ENCODE data around the gene FEM1A. TPM values are rescaled to one million over a fixed set of nuclear protein-coding genes. Genes with fewer than 3 reads are reported as not detected.
"Not testable (repeated sequence)": the region's sequence is repeated elsewhere in the genome, so short reads cannot be mapped to it uniquely, and the experiment has no call there.

Gene FEM1A
- total and polyA plus RNA-seq, 2 donors (not counting 1 experiment from before 2014, with no cell fraction given) = 3.2 to 10.1 TPM

DNA sequence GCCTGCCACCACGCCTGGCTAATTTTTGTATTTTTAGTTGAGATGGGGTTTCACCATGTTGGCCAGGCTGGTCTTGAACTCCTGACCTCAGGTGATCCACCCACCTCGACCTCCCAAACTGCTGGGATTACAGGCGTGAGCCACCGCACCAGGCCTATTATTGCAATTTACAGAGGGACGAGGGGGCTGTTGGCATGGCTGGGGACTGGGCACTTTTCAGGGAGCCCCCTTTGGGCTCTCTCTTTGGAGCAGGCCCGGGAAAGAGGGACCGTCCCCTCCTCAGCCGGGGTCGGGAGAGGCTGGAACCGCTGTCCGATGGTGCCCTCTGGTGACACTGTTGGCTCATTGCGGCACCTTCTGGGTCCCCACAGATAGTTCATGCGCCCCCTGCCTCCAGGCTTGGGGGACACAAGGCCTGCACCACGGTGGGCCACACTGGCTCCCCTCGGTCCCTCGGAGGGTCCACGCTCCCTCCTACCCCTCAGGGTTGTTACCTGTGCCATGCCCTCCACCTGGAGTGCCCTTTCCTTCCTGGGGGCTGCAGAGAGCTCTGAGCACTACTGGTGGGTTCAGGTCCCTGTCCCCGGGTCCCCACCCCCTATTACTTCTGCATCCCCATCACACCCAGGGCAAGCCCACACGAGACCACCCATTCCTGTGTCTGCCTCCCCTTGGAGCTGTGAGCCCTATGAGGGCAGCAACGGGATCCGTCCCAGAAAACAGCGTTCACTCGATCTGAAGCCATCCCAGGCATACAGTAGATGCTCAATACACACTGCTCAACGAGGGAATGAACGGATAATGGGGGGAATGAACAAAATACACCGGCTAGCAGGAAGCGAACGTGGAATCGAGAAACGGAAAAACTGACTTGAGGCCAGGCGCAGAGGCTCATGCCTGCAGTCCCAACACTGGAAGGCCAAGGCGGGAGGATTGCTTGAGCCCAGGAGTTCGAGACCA, 12.5 kb downstream of the FEM1A start:
- Histone ChIP-seq H3K4me1 (ENCODE audit: control insufficient read depth, extremely low read depth, insufficient read depth, low read length) (no peaks in the 10 kb centered on the region), H4K20me1 (ENCODE audit: control insufficient read depth, extremely low read depth, insufficient read depth, low read length) (no peaks in the 10 kb centered on the region), H3K9me3 (ENCODE audit: control insufficient read depth, insufficient read depth, low read depth, low read length) (no peaks in the 10 kb centered on the region), H3K27me3 (ENCODE audit: control insufficient read depth, insufficient read depth, low read length) (no peaks in the 10 kb centered on the region), H3K4me2 (ENCODE audit: extremely low read depth, insufficient read depth, low read length) (peak overlapping the region; percentile 13), H3K79me2 (ENCODE audit: control insufficient read depth, insufficient read depth, low read length) (no peaks in the 10 kb centered on the region), H3K4me3 (replicated peaks in 1 of 4; ENCODE audit: control extremely low read depth in 1 of 4, insufficient read depth in 1 of 4, low read depth in 3 of 4, low read length in 4 of 4) (no peak overlapping the region), H3K27ac (ENCODE audit: insufficient read depth, low read length) (no peak overlapping the region), H3K36me3 (ENCODE audit: control insufficient read depth, insufficient read depth, low read length) (no peaks in the 10 kb centered on the region), H3K9ac (ENCODE audit: insufficient read depth, low read length) (no peak overlapping the region), H2AFZ (ENCODE audit: low read length) (peak overlapping the region; percentile 33)
- TF ChIP-seq, protein P1, sequence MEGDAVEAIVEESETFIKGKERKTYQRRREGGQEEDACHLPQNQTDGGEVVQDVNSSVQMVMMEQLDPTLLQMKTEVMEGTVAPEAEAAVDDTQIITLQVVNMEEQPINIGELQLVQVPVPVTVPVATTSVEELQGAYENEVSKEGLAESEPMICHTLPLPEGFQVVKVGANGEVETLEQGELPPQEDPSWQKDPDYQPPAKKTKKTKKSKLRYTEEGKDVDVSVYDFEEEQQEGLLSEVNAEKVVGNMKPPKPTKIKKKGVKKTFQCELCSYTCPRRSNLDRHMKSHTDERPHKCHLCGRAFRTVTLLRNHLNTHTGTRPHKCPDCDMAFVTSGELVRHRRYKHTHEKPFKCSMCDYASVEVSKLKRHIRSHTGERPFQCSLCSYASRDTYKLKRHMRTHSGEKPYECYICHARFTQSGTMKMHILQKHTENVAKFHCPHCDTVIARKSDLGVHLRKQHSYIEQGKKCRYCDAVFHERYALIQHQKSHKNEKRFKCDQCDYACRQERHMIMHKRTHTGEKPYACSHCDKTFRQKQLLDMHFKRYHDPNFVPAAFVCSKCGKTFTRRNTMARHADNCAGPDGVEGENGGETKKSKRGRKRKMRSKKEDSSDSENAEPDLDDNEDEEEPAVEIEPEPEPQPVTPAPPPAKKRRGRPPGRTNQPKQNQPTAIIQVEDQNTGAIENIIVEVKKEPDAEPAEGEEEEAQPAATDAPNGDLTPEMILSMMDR (conservative IDR thresholded peaks at IDR 0.05 in 1 of 2, IDR thresholded peaks at IDR 0.05 in 1 of 2; ENCODE audit: low read depth in 1 of 2, low read length in 2 of 2) = peak; percentile 63 to 73
- TF ChIP-seq EZH2 (IDR thresholded peaks at IDR 0.05; ENCODE audit: low read length, missing control alignments) = no peak
- DNase-seq (ENCODE audit: low read depth in 2 of 2) = peak; percentile 28 to 40

DNA sequence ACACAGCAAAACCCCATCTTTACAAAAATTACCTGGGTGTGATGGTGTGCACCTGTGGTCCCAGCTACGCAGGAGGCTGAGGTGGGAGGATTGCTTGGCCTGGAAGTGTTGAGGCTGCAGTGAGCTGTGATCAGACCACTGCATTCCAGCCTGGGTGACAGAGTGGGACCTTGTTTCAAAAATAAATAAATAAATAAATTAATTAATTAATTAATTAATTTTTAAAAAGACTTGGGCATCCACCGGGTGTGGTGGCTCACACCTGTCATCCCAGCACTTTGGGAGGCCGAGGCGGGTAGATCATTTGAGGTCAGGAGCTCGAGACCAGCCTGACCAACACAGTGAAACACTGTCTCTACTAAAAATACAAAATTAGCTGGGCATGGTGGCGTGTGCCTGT, 13.6 kb downstream of the FEM1A start:
- not testable (repeated sequence) for H3K4me3 ChIP-seq (replicated peaks in 1 of 4; ENCODE audit: control extremely low read depth in 1 of 4, insufficient read depth in 1 of 4, low read depth in 3 of 4, low read length in 4 of 4); H3K4me1 ChIP-seq (ENCODE audit: control insufficient read depth, extremely low read depth, insufficient read depth, low read length); H3K9me3 ChIP-seq (ENCODE audit: control insufficient read depth, insufficient read depth, low read depth, low read length); H3K27me3 ChIP-seq (ENCODE audit: control insufficient read depth, insufficient read depth, low read length); H3K36me3 ChIP-seq (ENCODE audit: control insufficient read depth, insufficient read depth, low read length); DNase-seq (ENCODE audit: low read depth in 2 of 2); H3K9ac ChIP-seq (ENCODE audit: insufficient read depth, low read length); H4K20me1 ChIP-seq (ENCODE audit: control insufficient read depth, extremely low read depth, insufficient read depth, low read length); H2AFZ ChIP-seq (ENCODE audit: low read length); H3K27ac ChIP-seq (ENCODE audit: insufficient read depth, low read length); H3K79me2 ChIP-seq (ENCODE audit: control insufficient read depth, insufficient read depth, low read length); H3K4me2 ChIP-seq (ENCODE audit: extremely low read depth, insufficient read depth, low read length)

DNA sequence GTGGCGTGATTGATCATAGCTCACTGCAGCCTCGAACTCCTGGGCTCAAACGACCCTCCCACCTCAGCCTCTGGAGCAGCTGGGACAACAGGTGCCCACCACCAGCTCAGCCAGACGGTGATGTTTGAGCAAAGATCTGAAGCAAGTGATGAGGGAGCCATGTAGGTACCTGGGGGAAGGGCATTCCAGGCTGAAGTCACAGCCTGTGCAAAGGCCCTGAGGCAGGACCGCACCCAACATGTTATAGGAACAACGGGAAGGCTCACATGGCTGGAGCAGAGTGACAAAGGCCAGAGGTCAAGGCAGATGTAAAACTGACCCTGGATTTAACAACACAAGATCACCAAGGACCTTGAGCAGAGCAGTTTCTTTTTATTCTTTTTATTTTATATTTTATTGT, 14.8 kb downstream of the FEM1A start:
- no peaks in the 10 kb centered on the region for H3K27me3 ChIP-seq (ENCODE audit: control insufficient read depth, insufficient read depth, low read length)
- H3K9ac ChIP-seq (ENCODE audit: insufficient read depth, low read length) = no peak overlapping the region
- no peak for DNase-seq (ENCODE audit: low read depth in 2 of 2)
- no peaks in the 10 kb centered on the region for H3K79me2 ChIP-seq (ENCODE audit: control insufficient read depth, insufficient read depth, low read length)
- TF ChIP-seq, protein P1 (conservative IDR thresholded peaks at IDR 0.05 in 1 of 2, IDR thresholded peaks at IDR 0.05 in 1 of 2; ENCODE audit: low read depth in 1 of 2, low read length in 2 of 2) = no peak
- TF ChIP-seq EZH2 (IDR thresholded peaks at IDR 0.05; ENCODE audit: low read length, missing control alignments) = no peak
- no peaks in the 10 kb centered on the region for H4K20me1 ChIP-seq (ENCODE audit: control insufficient read depth, extremely low read depth, insufficient read depth, low read length)
- H3K36me3 ChIP-seq (ENCODE audit: control insufficient read depth, insufficient read depth, low read length) = no peaks in the 10 kb centered on the region
- no peaks in the 10 kb centered on the region for H3K4me1 ChIP-seq (ENCODE audit: control insufficient read depth, extremely low read depth, insufficient read depth, low read length)
- H2AFZ ChIP-seq (ENCODE audit: low read length) = no peak overlapping the region
- no peaks in the 10 kb centered on the region for H3K9me3 ChIP-seq (ENCODE audit: control insufficient read depth, insufficient read depth, low read depth, low read length)
- no peak overlapping the region for H3K4me3 ChIP-seq (replicated peaks in 1 of 4; ENCODE audit: control extremely low read depth in 1 of 4, insufficient read depth in 1 of 4, low read depth in 3 of 4, low read length in 4 of 4)
- H3K4me2 ChIP-seq (ENCODE audit: extremely low read depth, insufficient read depth, low read length) = no peak overlapping the region
- no peak overlapping the region for H3K27ac ChIP-seq (ENCODE audit: insufficient read depth, low read length)
